HG02840 (cell line): ENCODE results near the gene ATP10B.
"Not testable (repeated sequence)": the region's sequence is repeated elsewhere in the genome, so short reads cannot be mapped to it uniquely, and the experiment has no call there.

ENCODE experiments used
- ATAC-seq: cut with Tn5 transposase; IDR thresholded peaks from one replicate; pipeline ENCODE4 v1.9.1; 2021; ENCODE audit warnings: mild to moderate bottlenecking, moderate library complexity, moderate number of reproducible peaks; ENCODE audit not compliant: unreplicated experiment, low FRiP score

The ATP10B gene, protein sequence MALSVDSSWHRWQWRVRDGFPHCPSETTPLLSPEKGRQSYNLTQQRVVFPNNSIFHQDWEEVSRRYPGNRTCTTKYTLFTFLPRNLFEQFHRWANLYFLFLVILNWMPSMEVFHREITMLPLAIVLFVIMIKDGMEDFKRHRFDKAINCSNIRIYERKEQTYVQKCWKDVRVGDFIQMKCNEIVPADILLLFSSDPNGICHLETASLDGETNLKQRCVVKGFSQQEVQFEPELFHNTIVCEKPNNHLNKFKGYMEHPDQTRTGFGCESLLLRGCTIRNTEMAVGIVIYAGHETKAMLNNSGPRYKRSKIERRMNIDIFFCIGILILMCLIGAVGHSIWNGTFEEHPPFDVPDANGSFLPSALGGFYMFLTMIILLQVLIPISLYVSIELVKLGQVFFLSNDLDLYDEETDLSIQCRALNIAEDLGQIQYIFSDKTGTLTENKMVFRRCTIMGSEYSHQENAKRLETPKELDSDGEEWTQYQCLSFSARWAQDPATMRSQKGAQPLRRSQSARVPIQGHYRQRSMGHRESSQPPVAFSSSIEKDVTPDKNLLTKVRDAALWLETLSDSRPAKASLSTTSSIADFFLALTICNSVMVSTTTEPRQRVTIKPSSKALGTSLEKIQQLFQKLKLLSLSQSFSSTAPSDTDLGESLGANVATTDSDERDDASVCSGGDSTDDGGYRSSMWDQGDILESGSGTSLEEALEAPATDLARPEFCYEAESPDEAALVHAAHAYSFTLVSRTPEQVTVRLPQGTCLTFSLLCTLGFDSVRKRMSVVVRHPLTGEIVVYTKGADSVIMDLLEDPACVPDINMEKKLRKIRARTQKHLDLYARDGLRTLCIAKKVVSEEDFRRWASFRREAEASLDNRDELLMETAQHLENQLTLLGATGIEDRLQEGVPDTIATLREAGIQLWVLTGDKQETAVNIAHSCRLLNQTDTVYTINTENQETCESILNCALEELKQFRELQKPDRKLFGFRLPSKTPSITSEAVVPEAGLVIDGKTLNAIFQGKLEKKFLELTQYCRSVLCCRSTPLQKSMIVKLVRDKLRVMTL (N-terminal part only)

DNA sequence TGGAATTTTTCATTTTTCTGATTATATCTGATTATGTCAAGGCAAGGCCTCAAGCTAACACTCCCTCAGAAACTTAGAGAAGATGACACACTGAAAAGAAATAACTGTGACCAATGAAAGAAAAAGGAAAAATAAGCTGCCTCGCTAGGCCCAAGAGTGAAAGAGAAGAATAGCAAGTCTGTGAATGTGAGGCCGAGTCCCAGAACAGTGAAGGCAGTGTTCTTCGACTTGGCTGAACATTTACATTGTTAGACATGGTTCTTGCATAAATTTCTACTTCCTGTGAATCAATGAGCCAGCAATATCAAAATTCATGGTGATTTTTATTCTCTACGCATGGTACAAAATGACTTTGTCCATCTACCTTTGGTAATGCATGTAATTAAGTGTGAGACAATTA is at the start of gene ATP10B:
Gene ATP10B (minus strand): TSS at position 163 of the 400 bp plus-strand sequence. CDS start 164,137 bp downstream, outside the sequence.
- no peak for ATAC-seq

- no peak for ATAC-seq
Observed at GRCh38 chr5:160901656-160902055, 49.6 kb upstream of the ATP10B start.

DNA sequence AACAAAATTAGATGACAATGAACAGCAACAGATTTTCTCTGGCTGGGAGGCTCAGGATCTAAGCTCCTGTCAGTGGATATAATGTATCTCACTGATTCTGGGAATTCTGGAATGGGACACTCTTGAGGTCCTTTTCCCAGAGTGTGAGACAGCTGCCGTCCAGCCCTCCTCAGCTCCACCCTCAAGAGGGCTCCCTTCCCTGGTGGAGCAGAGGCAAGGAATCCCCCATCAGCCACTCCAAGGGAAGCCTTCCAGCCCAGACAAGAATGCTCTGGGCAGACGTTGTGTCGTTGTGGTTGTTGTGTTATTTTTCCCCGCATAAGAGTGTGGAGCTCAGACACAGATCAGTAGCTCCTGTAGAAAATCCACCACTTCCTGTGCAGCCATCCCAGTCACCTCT is 47.7 kb upstream of the ATP10B start:
- ATAC-seq, result no peak

DNA sequence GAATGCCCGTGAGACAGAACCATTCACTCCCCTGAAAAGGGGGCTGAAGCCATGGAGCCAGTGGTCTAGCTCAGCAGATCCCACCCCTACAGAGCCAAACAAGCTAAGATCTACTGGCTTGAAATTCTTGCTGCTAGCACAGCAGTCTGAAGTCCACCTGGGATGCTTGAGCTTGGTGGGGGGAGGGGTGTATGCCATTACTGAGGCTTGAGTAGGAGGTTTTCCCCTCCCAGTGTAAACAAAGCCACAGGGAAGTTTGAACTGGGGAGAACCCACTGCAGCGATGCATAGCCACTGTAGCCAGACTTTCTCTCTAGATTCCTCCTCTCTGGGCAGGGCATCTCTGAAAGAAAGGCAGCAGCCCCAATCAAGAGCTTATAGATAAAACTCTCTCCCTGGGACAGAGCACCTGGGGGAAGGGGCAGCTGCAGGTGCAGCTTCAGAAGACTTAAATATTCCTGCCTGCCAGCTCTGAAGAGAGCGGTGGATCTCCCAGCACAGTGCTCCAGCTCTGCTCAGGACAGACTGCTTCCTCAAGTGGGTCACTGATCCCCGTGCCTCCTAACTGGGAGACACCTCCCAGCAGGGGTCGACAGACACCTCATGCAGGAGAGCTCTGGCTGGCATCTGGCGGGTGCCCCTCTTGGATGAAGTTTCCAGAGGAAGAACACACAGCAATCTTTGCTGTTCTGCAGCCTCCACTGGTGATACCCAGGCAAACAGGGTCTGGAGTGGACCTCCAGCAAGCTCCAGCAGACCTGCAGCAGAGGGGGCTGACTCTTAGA is 41.4 kb upstream of the ATP10B start:
- ATAC-seq, result not testable (repeated sequence)

- no peak for ATAC-seq
Observed at GRCh38 chr5:160887780-160888179, 35.8 kb upstream of the ATP10B start.

- ATAC-seq, result not testable (repeated sequence)
Observed at GRCh38 chr5:160873560-160874200, 21.7 kb upstream of the ATP10B start.

DNA sequence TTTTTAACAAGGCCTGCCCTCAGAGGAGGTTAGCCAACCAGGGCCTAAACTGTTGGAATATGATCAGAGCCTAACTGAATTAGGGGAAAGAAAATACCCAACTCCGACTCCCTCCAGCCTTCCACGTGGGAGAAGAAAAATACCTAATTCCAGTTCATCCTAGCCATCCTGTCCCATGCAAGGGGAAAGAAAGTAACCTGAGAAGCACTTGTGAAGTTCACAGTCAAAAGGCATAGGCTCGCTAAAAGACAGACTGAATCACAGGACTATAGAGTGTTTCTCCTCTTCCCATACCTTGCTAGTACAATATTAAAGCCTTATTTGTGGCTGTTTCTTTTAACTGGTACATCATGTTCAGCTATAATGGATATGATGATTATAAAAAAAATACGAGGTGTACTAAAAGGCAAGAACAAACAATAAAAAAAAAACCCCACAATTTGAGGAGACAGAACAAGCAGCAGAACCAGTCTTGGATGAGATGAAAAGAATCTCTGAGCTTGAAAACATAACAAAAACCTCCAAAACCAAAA is 18.0 kb upstream of the ATP10B start:
- ATAC-seq, result no peak

- ATAC-seq, result no peak
Observed at GRCh38 chr5:160867976-160868375, 16.0 kb upstream of the ATP10B start.

- ATAC-seq, result no peak
Observed at GRCh38 chr5:160851451-160851850, 560 bp downstream of the ATP10B start.

- no peak for ATAC-seq
Observed at GRCh38 chr5:160850421-160850820, 1.6 kb downstream of the ATP10B start.

- ATAC-seq, result no peak
Observed at GRCh38 chr5:160847526-160848085, 4.4 kb downstream of the ATP10B start.

- no peak for ATAC-seq
Observed at GRCh38 chr5:160846642-160847041, 5.4 kb downstream of the ATP10B start.

DNA sequence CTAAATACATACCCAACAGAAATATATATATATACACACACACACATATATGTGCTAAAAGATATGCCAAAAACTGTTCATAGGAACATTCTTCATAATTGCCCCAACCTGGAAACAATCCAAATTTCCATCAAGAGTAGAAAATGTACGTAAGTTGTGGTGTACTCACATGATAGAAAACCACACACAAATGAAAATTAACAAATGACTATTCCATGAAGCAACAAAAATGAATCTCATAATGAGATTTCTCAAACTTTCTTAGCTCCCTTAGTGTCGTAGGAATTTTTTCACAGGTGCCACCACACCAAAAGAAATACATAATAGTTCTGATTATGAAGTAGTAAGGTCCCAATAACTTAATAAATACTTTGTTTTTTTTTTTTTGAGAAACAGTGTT is 7.8 kb downstream of the ATP10B start:
- no peak for ATAC-seq

GRCh38 chr5:160843240-160843639 is 8.8 kb downstream of the ATP10B start:
- ATAC-seq, result peak; percentile 93

GRCh38 chr5:160837749-160838593 is 14.0 kb downstream of the ATP10B start:
- ATAC-seq, result no peak

GRCh38 chr5:160837211-160837610 is 14.8 kb downstream of the ATP10B start:
- ATAC-seq, result no peak

- ATAC-seq, result no peak
Observed at GRCh38 chr5:160835818-160836528, 16.0 kb downstream of the ATP10B start.

DNA sequence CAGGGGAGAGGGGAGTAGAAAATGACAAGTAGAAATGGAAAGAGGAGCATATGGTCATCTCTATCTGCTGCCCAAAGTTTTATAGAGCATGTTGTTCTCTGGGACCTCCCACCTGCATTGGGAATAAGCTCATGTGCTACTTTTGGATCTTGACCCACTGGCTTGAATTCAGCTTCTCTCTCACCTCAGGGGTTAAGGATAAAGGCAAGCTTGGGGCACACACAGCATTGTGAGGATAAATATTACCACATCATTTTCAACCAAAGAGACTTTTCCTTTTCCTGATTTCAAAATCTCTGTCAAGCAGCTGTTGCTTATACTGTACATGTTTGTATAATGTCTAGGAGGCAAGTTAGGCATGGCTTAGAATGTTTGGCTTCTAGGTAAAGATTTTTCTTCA is 16.6 kb downstream of the ATP10B start:
- ATAC-seq, result no peak
